ENCODE results near the gene ZCCHC7. TPM values are rescaled to one million over a fixed set of nuclear protein-coding genes. Genes with fewer than 3 reads are reported as not detected.

ZCCHC7 gene
- total and polyA plus RNA-seq, 2 of the 8 experiments (the other 6 are each of a cell fraction or from before 2014, with no cell fraction given): 12.2 to 27.5 TPM

GRCh38 chr9:37287317-37287716 is 166.9 kb downstream of the ZCCHC7 start:
- Histone ChIP-seq H3K23me2 (ENCODE audit: low read depth, low read length) (no peaks in the 10 kb centered on the region), H3K79me1 (ENCODE audit: low read depth, low read length) (no peaks in the 10 kb centered on the region; the same call in 1 of the 2 replicates), H3K56ac (replicated peaks; ENCODE audit: insufficient read length, low read depth, low read length) (no peak overlapping the region), H4K91ac (replicated peaks; ENCODE audit: insufficient read length, low read length) (no peak overlapping the region), H4K5ac (ENCODE audit: insufficient read length, low read depth, low read length) (no peak overlapping the region), H3K4me2 (ENCODE audit: insufficient read depth in 1 of 2, low read depth in 2 of 2, low read length in 2 of 2) (no peak overlapping the region), H3K27me3 (replicated peaks in 1 of 4; ENCODE audit: control insufficient read depth in 3 of 4, extremely low read depth in 1 of 4, insufficient read depth in 3 of 4, low read length in 3 of 4) (no peaks in the 10 kb centered on the region), H3K4ac (replicated peaks; ENCODE audit: insufficient read length, low read depth, low read length) (no peak overlapping the region), H3K4me1 (replicated peaks in 1 of 4; ENCODE audit: control insufficient read depth in 3 of 4, insufficient read depth in 4 of 4, low read length in 3 of 4) (peaks cover 0 to 6% (median 2%) of the 10 kb centered on the region in 4 experiments; a peak in 3 of 7 replicates), H4K8ac (ENCODE audit: extremely low read depth, insufficient read depth, low read length) (no peak overlapping the region), H3K9me3 (ENCODE audit: insufficient read depth in 2 of 2, low read depth in 1 of 2, low read length in 1 of 2) (no peaks in the 10 kb centered on the region), H3K79me2 (ENCODE audit: control insufficient read depth in 1 of 2, insufficient read depth in 2 of 2, low read length in 2 of 2) (no peaks in the 10 kb centered on the region), H2AK5ac (ENCODE audit: low read depth, low read length) (no peak overlapping the region), H3K9ac (replicated peaks in 1 of 4; ENCODE audit: extremely low read depth in 1 of 4, low read depth in 3 of 4, low read length in 3 of 4) (no peak overlapping the region), H2BK5ac (ENCODE audit: low read depth, low read length) (no peak overlapping the region), H3K36me3 (ENCODE audit: control insufficient read depth in 2 of 4, insufficient read depth in 4 of 4, low read length in 3 of 4) (no peaks in the 10 kb centered on the region), H2AFZ (ENCODE audit: low read length) (no peak overlapping the region), H3K4me3 (ENCODE audit: extremely low read depth in 1 of 4, insufficient read depth in 2 of 4, low read depth in 3 of 4, low read length in 4 of 4) (no peak overlapping the region), H4K20me1 (replicated peaks in 1 of 2; ENCODE audit: control insufficient read depth in 1 of 2, insufficient read depth in 2 of 2, low read length in 2 of 2) (no peaks in the 10 kb centered on the region), H3K18ac (ENCODE audit: extremely low read depth, low read length) (no peak overlapping the region), H2BK120ac (replicated peaks; ENCODE audit: low read depth, low read length) (no peak overlapping the region), H2BK12ac (ENCODE audit: low read depth, low read length) (no peak overlapping the region), H2BK15ac (ENCODE audit: low read length) (no peak overlapping the region), H3K23ac (ENCODE audit: insufficient read length) (no peak overlapping the region), H3K27ac (ENCODE audit: low read depth, low read length) (no peak overlapping the region), H2BK20ac (ENCODE audit: low read length) (no peak overlapping the region), H3K14ac (ENCODE audit: insufficient read length) (no peak overlapping the region)
- CTCF ChIA-PET (ENCODE audit: partially characterized antibody): interaction anchor here (0.7 to 0.8 kb wide), 2 partner anchors 10 to 104 kb away, joined by 3 read pairs; no protein-coding TSS in a partner anchor
- no peak for FAIRE-seq
- 66% methylated on average over 4 of the region's 4 CpGs; no CpG with 5 or more reads in 1 of the 2 experiments for WGBS, 2 experiments (ENCODE audit: extremely low coverage in 1 of 2, insufficient coverage in 1 of 2, insufficient read length in 1 of 2, insufficient replicate concordance in 2 of 2, low coverage in 1 of 2, low lambda C conversion rate in 2 of 2, missing lambda C conversion rate in 1 of 2)
- no peak for DNase-seq (ENCODE audit: low read depth in 1 of 2, low spot score in 2 of 2)
- POLR2A ChIA-PET (ENCODE audit: partially characterized antibody): no interaction called here
- no peak for TF ChIP-seq SAP30 (IDR thresholded peaks at IDR 0.05; ENCODE audit: insufficient read depth, insufficient replicate concordance, low read length)
